ENCODE measurements around the gene COL1A2.

DNA sequence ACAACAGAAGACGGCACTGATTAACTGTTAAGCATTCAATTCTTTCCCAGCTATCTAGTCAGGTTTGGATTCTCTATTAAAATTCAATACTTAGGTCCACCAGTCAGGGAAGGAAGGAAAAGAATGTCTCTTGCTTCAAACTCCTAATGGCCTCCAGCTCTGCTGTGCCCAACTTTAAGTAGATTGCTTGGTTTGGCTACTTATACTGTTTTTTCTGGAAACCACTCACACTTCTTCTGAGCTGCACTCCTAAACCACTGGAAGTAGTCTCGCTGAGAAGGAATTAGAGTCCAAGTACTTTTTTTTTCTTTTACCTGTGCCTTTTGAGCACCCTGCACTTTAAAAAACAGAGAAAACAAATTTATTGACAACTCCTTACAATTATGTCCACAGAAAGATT, 26.7 kb upstream of the COL1A2 start:
- no peak for TF ChIP-seq EZH2 (IDR thresholded peaks at IDR 0.05)
- TF ChIP-seq, protein P1, sequence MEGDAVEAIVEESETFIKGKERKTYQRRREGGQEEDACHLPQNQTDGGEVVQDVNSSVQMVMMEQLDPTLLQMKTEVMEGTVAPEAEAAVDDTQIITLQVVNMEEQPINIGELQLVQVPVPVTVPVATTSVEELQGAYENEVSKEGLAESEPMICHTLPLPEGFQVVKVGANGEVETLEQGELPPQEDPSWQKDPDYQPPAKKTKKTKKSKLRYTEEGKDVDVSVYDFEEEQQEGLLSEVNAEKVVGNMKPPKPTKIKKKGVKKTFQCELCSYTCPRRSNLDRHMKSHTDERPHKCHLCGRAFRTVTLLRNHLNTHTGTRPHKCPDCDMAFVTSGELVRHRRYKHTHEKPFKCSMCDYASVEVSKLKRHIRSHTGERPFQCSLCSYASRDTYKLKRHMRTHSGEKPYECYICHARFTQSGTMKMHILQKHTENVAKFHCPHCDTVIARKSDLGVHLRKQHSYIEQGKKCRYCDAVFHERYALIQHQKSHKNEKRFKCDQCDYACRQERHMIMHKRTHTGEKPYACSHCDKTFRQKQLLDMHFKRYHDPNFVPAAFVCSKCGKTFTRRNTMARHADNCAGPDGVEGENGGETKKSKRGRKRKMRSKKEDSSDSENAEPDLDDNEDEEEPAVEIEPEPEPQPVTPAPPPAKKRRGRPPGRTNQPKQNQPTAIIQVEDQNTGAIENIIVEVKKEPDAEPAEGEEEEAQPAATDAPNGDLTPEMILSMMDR (IDR thresholded peaks at IDR 0.05) = no peak
- TF ChIP-seq EZH2phosphoT487 (IDR thresholded peaks at IDR 0.05) = no peak
